Keratinocyte (primary cell): ENCODE data around the gene FBXO33. TPM values are rescaled to one million over a fixed set of nuclear protein-coding genes. Genes with fewer than 3 reads are reported as not detected.

Experiments
- DNase-seq: peaks from one replicate; pipeline ENCODE4 v3.0.0-alpha.2; 2011; ENCODE audit warnings: low read depth, missing footprints, low spot score
- FAIRE-seq: peaks from 2 replicates; lab custom pipeline; 2011; peaks lifted over from hg19 to GRCh38; lab: Jason Lieb, UNC
- H2AFZ ChIP-seq: 2 replicates; pipeline ENCODE4 v1.6.0; 2012; ENCODE audit warnings: low read length, control low read depth, inconsistent platforms; ENCODE audit not compliant: control insufficient read depth
- H3K27ac ChIP-seq: 2 replicates; pipeline ENCODE4 v1.5.1; 2011; ENCODE audit warnings: low read length; ENCODE audit not compliant: control insufficient read depth, insufficient read depth
- H3K27me3 ChIP-seq: 3 replicates; pipeline ENCODE4 v1.6.0; 2011; ENCODE audit warnings: low read length; ENCODE audit not compliant: control insufficient read depth, insufficient read depth; ENCODE audit errors: extremely low read depth
- H3K36me3 ChIP-seq, 2 experiments: 2 replicates in 1 of 2; 3 replicates in 1 of 2; pipeline ENCODE4 v1.5.1; 2011; ENCODE audit warnings: low read length in 2 of 2, mild to moderate bottlenecking in 1 of 2; ENCODE audit not compliant: control insufficient read depth in 2 of 2, insufficient read depth in 2 of 2; ENCODE audit errors: extremely low read depth in 1 of 2
- H3K4me1 ChIP-seq: 3 replicates; pipeline ENCODE4 v1.5.1; 2011; ENCODE audit warnings: low read length; ENCODE audit not compliant: control insufficient read depth, insufficient read depth; ENCODE audit errors: extremely low read depth
- H3K4me2 ChIP-seq: 3 replicates; pipeline ENCODE4 v1.6.0; 2011; ENCODE audit warnings: low read depth, low read length; ENCODE audit not compliant: control insufficient read depth, insufficient read depth; ENCODE audit errors: extremely low read depth
- H3K4me3 ChIP-seq, 3 experiments: fragments of 200-600 bp in 1 of 3; sonication (generic) in 1 of 3; 2 replicates in 2 of 3; 3 replicates in 1 of 3; pipeline ENCODE4 v1.5.1; 2011 to 2016; ENCODE audit warnings: low read length in 3 of 3, mild to moderate bottlenecking in 3 of 3, control low read depth in 2 of 3, inconsistent platforms in 1 of 3, low read depth in 1 of 3, mixed read lengths in 1 of 3, mixed run types in 1 of 3, moderate library complexity in 1 of 3; ENCODE audit not compliant: control insufficient read depth in 2 of 3, insufficient read depth in 2 of 3; ENCODE audit errors: extremely low read depth in 1 of 3
- H3K79me2 ChIP-seq: 2 replicates; pipeline ENCODE4 v1.6.0; 2012; ENCODE audit warnings: low read length; ENCODE audit not compliant: control insufficient read depth, insufficient read depth
- H3K9ac ChIP-seq: 3 replicates; pipeline ENCODE4 v1.6.0; 2011; ENCODE audit warnings: low read length; ENCODE audit not compliant: control insufficient read depth, insufficient read depth; ENCODE audit errors: extremely low read depth
- H3K9me1 ChIP-seq: 3 replicates; pipeline ENCODE4 v1.6.0; 2011; ENCODE audit warnings: low read length; ENCODE audit not compliant: control insufficient read depth, insufficient read depth; ENCODE audit errors: extremely low read depth
- H3K9me3 ChIP-seq: 2 replicates; pipeline ENCODE4 v1.5.1; 2012; ENCODE audit warnings: low read depth, low read length; ENCODE audit not compliant: control insufficient read depth
- H4K20me1 ChIP-seq: 3 replicates; pipeline ENCODE4 v1.6.0; 2011; ENCODE audit warnings: low read length; ENCODE audit not compliant: control insufficient read depth, insufficient read depth; ENCODE audit errors: extremely low read depth
- CTCF ChIP-seq, 3 experiments: IDR thresholded peaks in 1 of 3; conservative IDR thresholded peaks in 1 of 3; optimal IDR thresholded peaks in 1 of 3; 2 replicates in 2 of 3; 3 replicates in 1 of 3; pipeline versions ENCODE3 to v1.5.1; 2011; ENCODE audit warnings: low read length in 3 of 3, mild to moderate bottlenecking in 3 of 3, moderate library complexity in 2 of 3, control low read depth in 1 of 3, inconsistent platforms in 1 of 3; ENCODE audit not compliant: insufficient read depth in 2 of 3; ENCODE audit errors: extremely low read depth in 1 of 3
- EZH2 ChIP-seq: IDR thresholded peaks from one replicate; pipeline ENCODE4 v1.6.1; 2012; ENCODE audit warnings: inconsistent platforms, mild to moderate bottlenecking, low read length, moderate library complexity
- dilution Hi-C: fragments of 300-500 bp; cut with MboI; formaldehyde crosslinking; loops from one replicate; pipeline ENCODE4 v1.7.0; 2020; ENCODE audit warnings: low sequenced_read_pairs; ENCODE audit not compliant: extremely low pct_ligation_motif_present
- polyA plus RNA-seq, 5 experiments: library from polyadenylated mRNA; depleted of rRNA in 3 of 5; stranded (reverse) in 3 of 5; stranded (forward) in 1 of 5; unstranded in 1 of 5; fragments of >200 nt; gene quantifications; 1 replicate in 1 of 5; 2 replicates in 3 of 5; 3 replicates in 1 of 5; pipeline versions ENCODE4 v1.2.1 to v1.2.3, GENCODE V29; 2011 to 2012; ENCODE audit warnings: missing spikeins in 2 of 5, low read depth in 1 of 5, low replicate concordance in 1 of 5

Gene FBXO33
- polyA plus RNA-seq, 1 donor (not counting 4 experiments of a cell fraction or from before 2014, with no cell fraction given) = 12.0 TPM

GRCh38 chr14:39423793-39424192 lies 8.4 kb downstream of the FBXO33 start:
- H4K20me1 ChIP-seq = no peaks in the 10 kb centered on the region
- no peak for TF ChIP-seq CTCF (optimal IDR thresholded peaks at IDR 0.05 in 1 of 3, IDR thresholded peaks at IDR 0.05 in 1 of 3, conservative IDR thresholded peaks at IDR 0.05 in 1 of 3; ENCODE audit: extremely low read depth in 1 of 3, insufficient read depth in 2 of 3, low read length in 3 of 3)
- no peak for TF ChIP-seq EZH2
- no peaks in the 10 kb centered on the region for H3K36me3 ChIP-seq
- no peak overlapping the region for H2AFZ ChIP-seq
- H3K79me2 ChIP-seq = peaks cover 4% of the 10 kb centered on the region
- no peak overlapping the region for H3K4me2 ChIP-seq
- H3K9me1 ChIP-seq = no peaks in the 10 kb centered on the region
- DNase-seq (no peak), FAIRE-seq (no peak)
- no peak overlapping the region for H3K27ac ChIP-seq
- no peaks in the 10 kb centered on the region for H3K4me1 ChIP-seq
- dilution Hi-C loops = no loop called here
- no peak overlapping the region for H3K9ac ChIP-seq
- H3K9me3 ChIP-seq = no peaks in the 10 kb centered on the region
- H3K4me3 ChIP-seq = no peak overlapping the region
- no peaks in the 10 kb centered on the region for H3K27me3 ChIP-seq

GRCh38 chr14:39422243-39422642 lies 10.0 kb downstream of the FBXO33 start:
- FAIRE-seq = no peak
- H3K9me1 ChIP-seq = no peaks in the 10 kb centered on the region
- dilution Hi-C loops = no loop called here

More at GRCh38 chr14:39422243-39422642, 10.0 kb downstream of the FBXO33 start:
- Histone ChIP-seq H3K79me2 (peaks cover 4% of the 10 kb centered on the region), H3K27ac (no peak overlapping the region), H2AFZ (no peak overlapping the region), H3K9me3 (no peaks in the 10 kb centered on the region), H4K20me1 (no peaks in the 10 kb centered on the region), H3K4me1 (no peaks in the 10 kb centered on the region), H3K36me3 (no peaks in the 10 kb centered on the region), H3K4me2 (no peak overlapping the region), H3K9ac (no peak overlapping the region), H3K27me3 (no peaks in the 10 kb centered on the region), H3K4me3 (no peak overlapping the region)
- DNase-seq = no peak
- TF ChIP-seq EZH2 (no peak), CTCF (optimal IDR thresholded peaks at IDR 0.05 in 1 of 3, IDR thresholded peaks at IDR 0.05 in 1 of 3, conservative IDR thresholded peaks at IDR 0.05 in 1 of 3; ENCODE audit: extremely low read depth in 1 of 3, insufficient read depth in 2 of 3, low read length in 3 of 3) (no peak)
